HEK293T (cell line): ENCODE results near the gene KCNQ5.

Experiments used
- CTCF ChIA-PET: fragments of 350-600 bp; formaldehyde crosslinking; extraction: SDS; loops from one replicate; lab custom pipeline; 2021; ENCODE audit warnings: antibody characterized with exemption, inconsistent platforms; lab: Yijun Ruan, JAX
- POLR2A ChIA-PET: fragments of 350-600 bp; formaldehyde crosslinking; extraction: SDS; loops from one replicate; lab custom pipeline; 2020; ENCODE audit warnings: antibody characterized with exemption, inconsistent platforms; lab: Yijun Ruan, JAX
- DNase-seq: peaks from one replicate; pipeline ENCODE4 v3.0.0; 2012; ENCODE audit warnings: mixed read lengths; ENCODE audit errors: extremely low spot score
- ARNT ChIP-seq: fragments of 450-650 bp; IDR thresholded peaks from 2 replicates; pipeline ENCODE4 v1.6.1; 2017; ENCODE audit warnings: mild to moderate bottlenecking
- BHLHE40 ChIP-seq: fragments of 450-650 bp; IDR thresholded peaks from 2 replicates; pipeline ENCODE4 v1.6.1; 2016; ENCODE audit warnings: mild to moderate bottlenecking, moderate library complexity, borderline replicate concordance
- CTBP1 ChIP-seq: fragments of 450-650 bp; IDR thresholded peaks from 2 replicates; pipeline ENCODE4 v1.6.1; 2016; ENCODE audit warnings: borderline replicate concordance
- ELF4 ChIP-seq: fragments of 450-650 bp; IDR thresholded peaks from 2 replicates; pipeline ENCODE4 v1.6.1; 2017; ENCODE audit warnings: antibody characterized with exemption
- FOXA1 ChIP-seq: fragments of 450-650 bp; IDR thresholded peaks from 2 replicates; pipeline ENCODE4 v1.6.1; 2016; ENCODE audit warnings: mild to moderate bottlenecking
- FOXK2 ChIP-seq: fragments of 450-650 bp; IDR thresholded peaks from 2 replicates; pipeline ENCODE4 v1.6.1; 2016; ENCODE audit warnings: mild to moderate bottlenecking
- FOXM1 ChIP-seq: fragments of 450-650 bp; IDR thresholded peaks from 2 replicates; pipeline ENCODE4 v1.6.1; 2017; ENCODE audit warnings: mild to moderate bottlenecking, borderline replicate concordance
- HDGF ChIP-seq: fragments of 450-650 bp; IDR thresholded peaks from 2 replicates; pipeline ENCODE4 v1.6.1; 2017; ENCODE audit warnings: antibody characterized with exemption, borderline replicate concordance
- L3MBTL2 ChIP-seq: fragments of 450-650 bp; conservative IDR thresholded peaks from 2 replicates; pipeline ENCODE4 v1.6.1; 2016; ENCODE audit warnings: mild to moderate bottlenecking
- LEF1 ChIP-seq: fragments of 450-650 bp; IDR thresholded peaks from 2 replicates; pipeline ENCODE4 v1.6.1; 2017; ENCODE audit warnings: mild to moderate bottlenecking, borderline replicate concordance
- NFRKB ChIP-seq: fragments of 450-650 bp; IDR thresholded peaks from 2 replicates; pipeline ENCODE4 v1.6.1; 2016; ENCODE audit warnings: mild to moderate bottlenecking, moderate library complexity
- SP1 ChIP-seq: fragments of 450-650 bp; IDR thresholded peaks from 2 replicates; pipeline ENCODE4 v1.6.1; 2017
- SUZ12 ChIP-seq: fragments of 450-650 bp; IDR thresholded peaks from 2 replicates; pipeline ENCODE4 v1.6.1; 2016; ENCODE audit warnings: mild to moderate bottlenecking
- TARDBP ChIP-seq: fragments of 450-650 bp; IDR thresholded peaks from 2 replicates; pipeline ENCODE4 v1.6.1; 2016
- ZNF384 ChIP-seq: fragments of 450-650 bp; IDR thresholded peaks from 2 replicates; pipeline ENCODE4 v1.6.1; 2016
- TF ChIP-seq, protein P1 (sequence below): fragments of 450-650 bp; IDR thresholded peaks from 2 replicates; pipeline ENCODE4 v1.6.1; 2016

Gene KCNQ5

GRCh38 chr6:72620871-72621290, 983 bp upstream of the KCNQ5 start:
- TF ChIP-seq FOXK2: no peak
- TF ChIP-seq, protein P1, sequence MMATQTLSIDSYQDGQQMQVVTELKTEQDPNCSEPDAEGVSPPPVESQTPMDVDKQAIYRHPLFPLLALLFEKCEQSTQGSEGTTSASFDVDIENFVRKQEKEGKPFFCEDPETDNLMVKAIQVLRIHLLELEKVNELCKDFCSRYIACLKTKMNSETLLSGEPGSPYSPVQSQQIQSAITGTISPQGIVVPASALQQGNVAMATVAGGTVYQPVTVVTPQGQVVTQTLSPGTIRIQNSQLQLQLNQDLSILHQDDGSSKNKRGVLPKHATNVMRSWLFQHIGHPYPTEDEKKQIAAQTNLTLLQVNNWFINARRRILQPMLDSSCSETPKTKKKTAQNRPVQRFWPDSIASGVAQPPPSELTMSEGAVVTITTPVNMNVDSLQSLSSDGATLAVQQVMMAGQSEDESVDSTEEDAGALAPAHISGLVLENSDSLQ: no peak
- TF ChIP-seq CTBP1: no peak
- no peak for TF ChIP-seq ZNF384
- TF ChIP-seq LEF1: no peak
- no peak for TF ChIP-seq ELF4
- no peak for TF ChIP-seq FOXA1
- no peak for TF ChIP-seq SUZ12
- TF ChIP-seq ARNT: no peak
- TF ChIP-seq L3MBTL2: no peak
- no peak for DNase-seq
- ChIA-PET CTCF (interaction anchor here (0.9 kb wide), 1 partner anchor 9 kb away, joined by 4 read pairs; no protein-coding TSS in a partner anchor), POLR2A (no interaction called here)

DNA sequence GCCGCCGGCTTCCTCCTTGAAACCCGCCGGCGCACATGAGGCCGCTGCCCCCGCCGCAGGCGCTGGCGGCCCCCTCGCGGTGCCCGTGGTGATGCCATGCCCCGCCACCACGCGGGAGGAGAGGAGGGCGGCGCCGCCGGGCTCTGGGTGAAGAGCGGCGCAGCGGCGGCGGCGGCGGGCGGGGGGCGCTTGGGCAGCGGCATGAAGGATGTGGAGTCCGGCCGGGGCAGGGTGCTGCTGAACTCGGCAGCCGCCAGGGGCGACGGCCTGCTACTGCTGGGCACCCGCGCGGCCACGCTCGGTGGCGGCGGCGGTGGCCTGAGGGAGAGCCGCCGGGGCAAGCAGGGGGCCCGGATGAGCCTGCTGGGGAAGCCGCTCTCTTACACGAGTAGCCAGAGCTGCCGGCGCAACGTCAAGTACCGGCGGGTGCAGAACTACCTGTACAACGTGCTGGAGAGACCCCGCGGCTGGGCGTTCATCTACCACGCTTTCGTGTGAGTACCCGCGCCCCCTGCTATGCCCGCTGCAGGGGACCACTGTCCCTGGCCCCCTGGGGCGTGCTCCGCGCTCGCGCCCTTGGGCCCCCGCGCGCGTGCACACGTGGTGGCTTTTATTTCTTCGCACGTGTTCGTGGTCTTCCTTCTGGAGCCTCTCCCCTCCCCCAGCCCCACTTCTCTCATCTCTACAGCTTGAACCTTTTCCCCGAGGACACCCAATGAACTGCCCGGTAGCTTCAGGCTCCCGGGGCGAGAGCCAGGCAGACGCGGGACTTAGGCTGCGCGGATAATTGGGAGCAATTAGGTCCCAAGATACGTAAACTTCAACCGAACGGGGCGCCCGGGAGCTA, 453 bp downstream of the KCNQ5 start:
- TF ChIP-seq ARNT (peak; percentile 26; the same call in 1 of the 2 replicates), L3MBTL2 (peak; percentile 94), FOXM1 (no peak)
- DNase-seq: peak; percentile 51
- ChIA-PET POLR2A (no interaction called here), CTCF (interaction anchor here (0.6 to 1.2 kb wide), 3 partner anchors 24 to 507 kb away, joined by 3 read pairs; no protein-coding TSS in a partner anchor)

GRCh38 chr6:72623808-72624207, 1.9 kb downstream of the KCNQ5 start:
- ChIA-PET POLR2A (interaction anchor here (0.6 kb wide), 1 partner anchor 60 kb away, joined by 3 read pairs; no protein-coding TSS in a partner anchor), CTCF (no interaction called here)
- TF ChIP-seq ZNF384 (no peak), NFRKB (no peak), CTBP1 (no peak), FOXM1 (no peak), ARNT (no peak), FOXK2 (no peak), ELF4 (no peak), SP1 (no peak), FOXA1 (no peak), LEF1 (no peak), SUZ12 (no peak), TARDBP (no peak), HDGF (no peak)
- TF ChIP-seq, protein P1: no peak
- no peak for DNase-seq

- peak; percentile 46 for DNase-seq
- CTCF ChIA-PET: interaction anchor here (0.6 to 0.9 kb wide), 5 partner anchors 9 to 505 kb away, joined by 3 to 4 read pairs (median 3); no protein-coding TSS in a partner anchor
- TF ChIP-seq LEF1: no peak
- no peak for TF ChIP-seq HDGF
- TF ChIP-seq NFRKB: no peak
- no peak for TF ChIP-seq TARDBP
- no peak for TF ChIP-seq FOXM1
- no peak for TF ChIP-seq FOXA1
- TF ChIP-seq, protein P1: no peak
- no peak for TF ChIP-seq BHLHE40
- no peak for TF ChIP-seq CTBP1
- no peak for TF ChIP-seq FOXK2
- TF ChIP-seq SP1: no peak
- TF ChIP-seq SUZ12: no peak
- TF ChIP-seq L3MBTL2: no peak
- no peak for TF ChIP-seq ZNF384
- no peak for TF ChIP-seq ARNT
- TF ChIP-seq ELF4: no peak
- POLR2A ChIA-PET: no interaction called here
These were observed 2.8 kb downstream of the KCNQ5 start for GRCh38 chr6:72624557-72625160.

DNA sequence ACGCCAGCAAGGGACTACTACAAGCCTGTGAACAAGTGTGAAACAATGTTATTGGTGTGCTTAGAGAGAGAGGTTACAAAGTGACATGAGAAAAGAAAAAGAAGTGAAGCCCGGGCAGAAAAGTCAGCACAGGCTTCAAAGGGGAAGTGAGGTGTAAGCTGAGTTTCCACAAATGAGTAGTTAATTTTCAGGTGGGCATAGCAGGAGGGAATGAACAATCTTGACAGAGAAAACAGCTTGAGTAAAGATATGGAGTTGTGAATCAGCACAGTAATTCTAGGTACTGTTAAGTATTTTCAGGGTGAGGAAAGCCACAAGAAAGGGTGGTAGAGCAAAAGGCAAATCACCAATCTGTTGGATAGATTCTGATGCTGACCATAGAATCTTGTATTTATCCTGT, 4.3 kb downstream of the KCNQ5 start:
- POLR2A ChIA-PET: no interaction called here
- CTCF ChIA-PET: no interaction called here
- DNase-seq: no peak
- TF ChIP-seq LEF1 (no peak), ARNT (no peak), BHLHE40 (no peak), SP1 (no peak), FOXM1 (no peak), CTBP1 (no peak), L3MBTL2 (no peak), TARDBP (no peak), NFRKB (no peak), ELF4 (no peak), FOXA1 (no peak)
- TF ChIP-seq, protein P1: no peak
